GM18499 (cell line): ENCODE measurements around the gene SDHD.

Experiments
- ATAC-seq: cut with Tn5 transposase; IDR thresholded peaks from one replicate; pipeline ENCODE4 v1.9.1; 2021; ENCODE audit warnings: moderate number of reproducible peaks; ENCODE audit not compliant: insufficient read depth, unreplicated experiment

Gene SDHD

GRCh38 chr11:112097734-112098528 is 11.3 kb downstream of the SDHD start:
- ATAC-seq: no peak

DNA sequence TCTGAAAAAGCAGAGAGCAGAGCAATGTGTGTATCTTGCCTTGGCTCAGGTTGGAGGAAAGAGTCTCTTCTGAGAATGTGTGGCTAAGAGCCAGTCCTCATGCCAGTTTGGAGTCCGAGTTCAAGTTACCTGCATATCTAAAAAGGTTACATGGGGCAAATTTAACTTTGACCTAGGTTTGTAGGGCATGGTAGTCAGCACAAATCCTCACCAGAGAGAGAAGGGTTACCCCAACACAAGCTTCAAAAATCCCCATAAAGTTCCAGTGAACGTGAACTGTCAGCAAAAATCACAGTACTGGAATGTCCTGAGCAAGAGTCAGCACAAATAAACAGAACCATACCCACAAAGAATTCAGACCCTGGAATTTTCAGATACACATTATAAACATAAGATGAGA is 13.8 kb downstream of the SDHD start:
- ATAC-seq: no peak

DNA sequence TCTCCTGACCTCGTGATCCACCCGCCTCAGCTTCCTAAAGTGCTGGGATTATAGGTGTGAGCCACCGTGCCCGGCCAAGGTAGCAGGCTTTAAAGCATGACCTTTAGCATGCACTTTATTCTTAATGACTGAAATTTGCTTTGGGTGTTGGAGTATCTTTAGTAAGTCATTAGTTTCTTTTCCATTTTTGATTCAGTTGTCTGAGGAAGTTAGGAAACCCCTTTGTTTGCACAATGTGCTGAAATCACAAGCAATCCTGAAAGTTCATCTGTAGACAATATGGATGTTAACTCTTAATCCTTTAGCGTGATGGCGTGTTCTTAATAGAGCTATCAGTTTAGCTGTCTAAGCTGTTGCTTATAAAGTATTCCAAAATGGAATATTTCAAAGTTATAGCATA is 16.8 kb downstream of the SDHD start:
- no peak for ATAC-seq

- ATAC-seq: no peak
Observed at GRCh38 chr11:112106070-112106469, 19.4 kb downstream of the SDHD start.

DNA sequence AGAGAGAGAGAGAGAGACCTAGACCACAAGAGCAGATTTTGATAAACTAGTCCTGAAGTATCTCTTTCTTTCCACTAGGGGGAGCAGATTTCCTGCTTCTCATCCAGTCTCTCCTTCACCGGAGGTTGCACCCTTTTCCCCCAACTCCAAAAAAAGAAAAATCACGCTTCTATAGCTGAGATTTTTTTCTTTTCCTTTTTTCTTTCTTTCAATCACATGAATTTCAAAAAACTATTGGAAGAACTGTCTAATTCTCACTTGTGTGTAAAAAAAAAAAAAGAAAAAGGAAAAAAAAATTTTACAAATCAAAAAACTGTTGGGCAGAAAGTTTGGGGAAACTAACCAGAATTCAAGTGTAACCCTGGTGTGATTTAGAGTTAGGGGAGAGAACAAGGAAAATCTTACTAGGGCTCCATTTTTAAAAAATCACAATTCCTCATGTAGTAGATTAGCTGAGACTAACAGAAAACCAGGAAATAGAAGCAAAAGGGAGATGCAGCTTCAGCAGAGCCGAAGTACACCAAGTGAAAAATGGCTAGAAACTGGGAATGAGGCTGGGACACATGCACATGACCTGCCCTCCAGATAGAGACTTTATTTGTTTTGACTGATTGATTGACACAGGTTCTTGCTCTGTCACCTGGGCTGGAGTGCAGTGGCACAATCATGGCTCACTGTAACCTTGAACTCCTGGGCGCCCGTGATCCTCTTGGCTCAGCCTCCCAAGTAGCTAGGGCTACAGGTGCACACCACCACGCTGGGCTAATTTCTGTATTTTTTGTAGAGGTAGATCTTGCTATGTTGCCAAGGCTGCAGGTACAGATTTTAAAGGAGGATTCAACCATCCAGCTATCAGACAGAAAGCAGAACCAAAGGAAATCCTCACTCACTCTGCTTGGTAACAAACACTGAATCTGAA is 27.1 kb downstream of the SDHD start:
- no peak for ATAC-seq

DNA sequence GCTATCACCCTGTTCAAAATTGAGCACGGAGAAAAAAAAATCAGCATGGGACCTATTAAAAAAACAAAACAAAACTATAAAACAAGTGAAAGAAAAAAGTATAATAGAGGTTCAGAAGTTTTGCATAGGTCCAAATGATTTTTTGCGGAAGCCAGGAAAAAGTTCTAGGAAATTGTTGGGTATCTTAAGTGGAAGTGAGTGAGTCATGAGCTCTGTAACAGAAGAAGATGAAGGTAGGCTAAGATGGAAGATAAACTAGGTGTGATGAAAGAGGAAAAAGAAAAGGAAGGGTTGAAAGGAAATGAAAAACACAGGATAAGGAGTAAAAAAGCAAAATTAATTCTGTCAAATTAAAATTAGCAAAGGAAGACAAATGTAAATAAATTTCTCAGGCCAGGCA is 27.8 kb downstream of the SDHD start:
- ATAC-seq: no peak

GRCh38 chr11:112115386-112115785 is 28.7 kb downstream of the SDHD start:
- no peak for ATAC-seq

DNA sequence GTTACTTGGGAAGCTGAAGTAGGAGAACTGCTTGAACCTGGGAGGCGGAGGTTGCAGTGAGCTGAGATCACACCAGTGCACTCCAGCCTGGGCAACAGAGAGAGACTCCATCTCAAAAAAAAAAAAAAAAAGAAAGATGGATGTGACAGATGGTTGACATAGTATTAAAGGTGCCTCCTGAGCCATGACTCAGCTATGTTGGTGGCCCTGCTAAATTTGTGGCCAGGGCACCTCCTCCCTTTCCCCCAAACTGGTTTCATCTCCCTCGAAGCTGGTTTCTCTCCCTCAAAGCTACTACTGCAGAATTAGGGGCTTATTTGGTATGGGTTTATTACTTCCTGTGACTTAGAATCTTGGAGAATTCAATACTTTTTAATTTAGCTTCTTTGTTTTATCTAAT is 31.5 kb downstream of the SDHD start:
- no peak for ATAC-seq

DNA sequence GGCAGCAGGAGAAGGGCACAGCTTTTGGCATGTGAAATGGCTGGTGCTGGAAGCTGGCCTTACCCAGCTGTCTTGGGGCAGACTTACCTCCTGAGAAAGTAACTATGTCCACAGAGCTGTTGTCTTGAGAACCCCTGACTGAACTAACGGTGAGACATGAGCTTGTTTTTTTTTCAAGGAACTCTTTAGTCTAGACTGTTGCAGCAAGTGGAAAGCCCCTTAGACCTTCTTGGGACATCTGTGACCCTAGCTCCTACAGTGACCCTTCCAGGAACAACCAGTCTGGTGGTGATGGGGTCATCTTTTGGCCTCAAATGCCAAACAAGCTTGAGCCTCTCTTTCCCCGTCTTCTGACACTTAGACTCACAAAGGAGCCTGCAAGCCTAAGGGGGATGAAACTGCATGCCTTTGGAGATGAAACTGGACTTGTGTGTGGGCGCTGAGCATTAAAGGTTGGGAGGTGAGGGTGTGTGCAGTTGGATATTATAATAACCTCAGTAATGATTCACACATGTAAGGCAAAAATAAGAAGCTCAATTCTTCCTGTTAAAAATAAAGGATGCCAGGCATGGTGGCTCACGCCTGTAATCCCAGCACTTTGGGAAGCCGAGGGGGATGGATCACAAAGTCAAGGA is 35.4 kb downstream of the SDHD start:
- no peak for ATAC-seq

- no peak for ATAC-seq
Observed at GRCh38 chr11:112123129-112123528, 36.5 kb downstream of the SDHD start.

DNA sequence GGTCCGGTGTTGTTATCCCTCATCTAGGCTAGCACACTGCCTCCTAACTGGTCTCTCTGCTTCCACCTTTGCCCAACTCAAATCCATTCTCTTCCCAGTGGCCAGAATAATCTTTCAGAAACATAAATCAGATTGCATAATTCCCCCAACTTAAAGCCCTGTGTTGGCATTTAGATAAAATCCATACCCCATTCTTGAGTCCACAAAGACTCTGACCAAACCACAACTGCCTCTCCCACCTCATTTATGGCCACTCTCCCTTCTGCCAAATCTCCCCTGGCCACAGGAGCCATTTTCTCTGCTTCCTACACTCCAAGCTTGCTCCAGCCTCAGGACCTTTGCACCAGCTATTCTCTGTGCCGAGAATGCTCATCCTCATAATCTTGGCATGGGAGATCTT is 40.4 kb downstream of the SDHD start:
- ATAC-seq: no peak

DNA sequence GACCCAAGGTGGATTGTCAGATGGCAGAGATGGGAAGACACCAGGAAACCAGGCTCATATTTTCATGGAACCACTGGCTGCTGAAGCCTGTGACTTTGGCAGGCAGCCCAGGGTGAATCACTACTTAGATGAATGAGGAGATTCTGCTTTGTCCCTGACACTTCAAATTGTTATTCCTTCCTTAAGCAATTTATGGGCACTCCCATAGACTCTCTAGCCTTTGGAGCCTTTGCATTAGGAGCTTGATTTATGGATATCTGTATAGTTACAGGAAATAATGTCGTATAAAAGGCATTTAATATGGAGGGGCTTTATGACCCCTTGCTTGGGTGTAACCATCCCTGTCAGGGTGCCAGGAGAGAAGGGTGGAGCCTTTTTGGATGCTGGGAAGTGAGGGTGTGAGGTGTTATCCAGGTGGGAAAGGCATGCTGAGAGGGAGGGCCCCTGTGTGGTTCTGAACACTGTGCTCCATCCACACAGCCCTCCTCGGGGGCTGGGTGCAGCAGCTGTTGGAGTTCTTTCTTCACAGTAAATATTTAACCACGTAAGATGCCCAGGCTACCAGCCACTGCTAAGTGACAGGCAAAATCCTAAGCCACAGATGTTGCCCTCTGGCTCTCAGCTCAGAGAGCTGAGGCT is 41.9 kb downstream of the SDHD start:
- no peak for ATAC-seq

GRCh38 chr11:112129656-112130055 is 43.0 kb downstream of the SDHD start:
- ATAC-seq: no peak

DNA sequence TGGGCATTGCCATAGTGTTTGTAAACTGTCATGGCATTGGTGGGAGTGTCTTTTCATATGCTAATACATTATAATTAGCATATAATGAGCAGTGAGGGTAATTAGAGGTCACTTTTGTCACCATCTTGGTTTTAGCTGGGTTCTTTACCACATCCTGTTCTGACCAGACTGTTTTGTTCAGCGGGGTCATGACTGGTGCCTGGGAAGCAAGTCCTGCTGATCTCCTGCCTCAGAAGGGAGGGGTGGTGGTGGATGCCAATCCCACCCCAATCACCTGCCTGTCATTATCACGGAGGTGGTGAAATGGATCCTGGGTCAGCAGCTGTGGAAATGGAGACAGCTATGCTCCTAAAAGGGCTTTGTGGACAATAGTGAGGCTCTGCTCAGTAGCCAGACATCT is 46.1 kb downstream of the SDHD start:
- no peak for ATAC-seq

GRCh38 chr11:112134473-112134872 is 47.8 kb downstream of the SDHD start:
- no peak for ATAC-seq

GRCh38 chr11:112143597-112143996 is 56.9 kb downstream of the SDHD start:
- ATAC-seq: no peak
